K562 (cell line): ENCODE measurements around the gene PSMC4. TPM values are rescaled to one million over a fixed set of nuclear protein-coding genes. Genes with fewer than 3 reads are reported as not detected.

Experiments used
- C11orf30 ChIP-seq: fragments of 450-650 bp; IDR thresholded peaks from 2 replicates; pipeline ENCODE4 v1.6.1; 2016; ENCODE audit warnings: low read depth, mild to moderate bottlenecking
- CAMTA2 ChIP-seq: fragments of 250-450 bp; sonication (Bioruptor Pico); conservative IDR thresholded peaks from 2 replicates; pipeline ENCODE4 v1.5.1; 2022
- CBFA2T2 ChIP-seq: fragments of 450-650 bp; conservative IDR thresholded peaks from 2 replicates; pipeline ENCODE4 v1.6.1; 2017; ENCODE audit warnings: mild to moderate bottlenecking
- ETV5 ChIP-seq: sonication (generic); formaldehyde crosslinking; IDR thresholded peaks from 2 replicates; pipeline ENCODE4 v1.4.0; 2020; ENCODE audit warnings: low read depth, mild to moderate bottlenecking, missing genetic modification reagents
- FOXK2 ChIP-seq, 2 experiments: fragments of 450-650 bp; IDR thresholded peaks in 1 of 2; conservative IDR thresholded peaks in 1 of 2; 2 replicates each; pipeline ENCODE4 v1.6.1; 2016; ENCODE audit warnings: low read depth in 2 of 2, mild to moderate bottlenecking in 1 of 2
- HDAC1 ChIP-seq, 2 experiments: fragments of 450-650 bp; IDR thresholded peaks; 2 replicates each; pipeline ENCODE4 v1.6.1; 2016 to 2017; ENCODE audit warnings: inconsistent platforms in 1 of 2, mild to moderate bottlenecking in 1 of 2, moderate library complexity in 1 of 2
- HDAC3 ChIP-seq: fragments of 450-650 bp; IDR thresholded peaks from 2 replicates; pipeline ENCODE4 v1.6.1; 2018; ENCODE audit warnings: borderline replicate concordance, mild to moderate bottlenecking, moderate library complexity; ENCODE audit not compliant: partially characterized antibody
- MYC ChIP-seq, 2 experiments: fragments of 250-450 bp in 1 of 2; sonication (Bioruptor Pico) in 1 of 2; IDR thresholded peaks; 2 replicates each; pipeline versions ENCODE4 v1.5.1 to v1.6.1; 2012 to 2021; ENCODE audit warnings: low read depth in 2 of 2, borderline replicate concordance in 1 of 2, improper control_type of control experiment in 1 of 2, low read length in 1 of 2, mild to moderate bottlenecking in 1 of 2, moderate library complexity in 1 of 2
- NCOR1 ChIP-seq: fragments of 450-650 bp; IDR thresholded peaks from 2 replicates; pipeline ENCODE4 v1.6.1; 2016; ENCODE audit warnings: mild to moderate bottlenecking, moderate library complexity
- POLR2AphosphoS2 ChIP-seq: IDR thresholded peaks from 2 replicates; pipeline ENCODE4 v1.6.1; 2012; ENCODE audit warnings: low read length, improper control_type of control experiment
- RBBP5 ChIP-seq: fragments of 200-600 bp; sonication (generic); IDR thresholded peaks from 2 replicates; pipeline ENCODE4 v1.6.1; 2012; ENCODE audit warnings: borderline replicate concordance, mild to moderate bottlenecking, low read length, control low read depth, inconsistent platforms; ENCODE audit not compliant: insufficient read depth, poor library complexity, severe bottlenecking
- SMARCE1 ChIP-seq: fragments of 450-650 bp; IDR thresholded peaks from 2 replicates; pipeline ENCODE4 v1.7.1; 2016; ENCODE audit warnings: mild to moderate bottlenecking
- SOX6 ChIP-seq: fragments of 450-650 bp; IDR thresholded peaks from 2 replicates; pipeline ENCODE4 v1.6.1; 2014; ENCODE audit warnings: mild to moderate bottlenecking
- SPI1 ChIP-seq: IDR thresholded peaks from 2 replicates; pipeline ENCODE4 v1.6.1; 2011; ENCODE audit warnings: low read depth, low read length, control low read depth, borderline replicate concordance
- TAL1 ChIP-seq: fragments of 450-650 bp; IDR thresholded peaks from 2 replicates; pipeline ENCODE4 v1.6.1; 2016; ENCODE audit warnings: mild to moderate bottlenecking
- TCFL5 ChIP-seq: fragments of 250-450 bp; sonication (Bioruptor Pico); conservative IDR thresholded peaks from 2 replicates; pipeline ENCODE4 v1.6.1; 2021; ENCODE audit warnings: mild to moderate bottlenecking, moderate library complexity, matching md5 sums
- ZNF324 ChIP-seq: fragments of 250-450 bp; sonication (Bioruptor Pico); IDR thresholded peaks from 2 replicates; pipeline ENCODE4 v1.4.0; 2020; ENCODE audit warnings: mild to moderate bottlenecking
- ZNF584 ChIP-seq: fragments of 200-800 bp; sonication (Bioruptor generic); IDR thresholded peaks from 2 replicates; pipeline ENCODE4 v1.6.1; 2016; ENCODE audit warnings: low read depth, mild to moderate bottlenecking, missing genetic modification characterization, missing compliant biosample characterization
- polyA plus RNA-seq, 8 experiments: library from polyadenylated mRNA; depleted of rRNA in 4 of 8; stranded (reverse) in 5 of 8; unstranded in 3 of 8; fragments of >200 nt; fragmentation: Nextera tagmentation in 2 of 8; fragmentation: Illumina TruSeq in 1 of 8; extraction: Ambion mirVana in 2 of 8; extraction: Trizol in 1 of 8; gene quantifications; 2 replicates each; pipeline versions ENCODE4 v1.2.1 to v1.2.3, GENCODE V29; 2011 to 2014; ENCODE audit warnings: inconsistent platforms in 1 of 8, missing spikeins in 1 of 8
- total RNA-seq, 7 experiments: library from RNA; depleted of rRNA in 6 of 7; stranded (reverse); fragments of >200 nt in 6 of 7; fragmentation: Illumina TruSeq in 2 of 7; extraction: Trizol in 2 of 7; gene quantifications; 2 replicates each; pipeline versions ENCODE4 v1.2.1 to v1.2.3, GENCODE V29; 2011 to 2021; ENCODE audit warnings: low replicate concordance in 1 of 7
- TF ChIP-seq, protein P1 (sequence below): fragments of 250-450 bp; sonication (Bioruptor Pico); IDR thresholded peaks from 2 replicates; pipeline ENCODE4 v1.5.0; 2021; ENCODE audit warnings: mild to moderate bottlenecking, borderline replicate concordance
- TF ChIP-seq, protein P2 (sequence below), 2 experiments: fragments of 450-650 bp; IDR thresholded peaks; 2 replicates each; pipeline ENCODE4 v1.6.1; 2018; ENCODE audit warnings: mild to moderate bottlenecking in 2 of 2, low read depth in 1 of 2; ENCODE audit not compliant: partially characterized antibody in 2 of 2
- TF ChIP-seq, protein P3 (sequence below): fragments of 250-450 bp; sonication (Bioruptor Pico); IDR thresholded peaks from 2 replicates; pipeline ENCODE4 v1.4.0; 2020; ENCODE audit warnings: mild to moderate bottlenecking, moderate library complexity

Gene PSMC4
- total and polyA plus RNA-seq, 9 of the 15 experiments (the other 6 are each of a cell fraction or from before 2014, with no cell fraction given), result 45.9 to 475 (median 142) TPM

DNA sequence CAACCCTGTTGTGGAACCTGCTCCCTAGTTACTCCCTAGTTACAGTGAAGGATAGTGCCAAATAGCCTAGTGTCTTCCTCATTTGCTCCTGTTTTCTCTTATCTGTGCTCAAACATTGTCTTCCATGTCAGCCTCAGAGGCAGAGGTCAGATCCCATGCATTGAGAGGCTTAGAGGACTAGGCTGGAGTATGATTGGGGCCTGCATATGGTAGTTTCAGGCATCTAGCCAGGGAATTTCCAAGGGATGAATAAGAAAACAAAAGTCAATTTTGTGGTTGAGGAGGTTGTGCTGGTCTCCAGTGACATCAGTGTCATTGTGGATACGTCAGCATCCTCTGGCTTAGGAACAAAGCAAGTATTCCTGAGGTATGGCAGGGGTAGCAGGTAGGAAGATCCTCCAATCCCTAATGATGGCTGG lies 35.3 kb downstream of the PSMC4 start (continued):
- TF ChIP-seq RBBP5 (peak; percentile 58), SMARCE1 (peak; percentile 46; the same call in 1 of the 2 replicates), NCOR1 (peak; percentile 83), TAL1 (peak; percentile 87), SOX6 (peak; percentile 90), HDAC1 (IDR thresholded peaks at IDR 0.05) (peak in 1 of 2 experiments; percentile 64; a peak in 1 of 4 replicates), SPI1 (peak; percentile 88), C11orf30 (no peak), MYC (IDR thresholded peaks at IDR 0.05; ENCODE audit: low read depth, low read length) (no peak), MYC (CRISPR knock-in tag; IDR thresholded peaks at IDR 0.05; ENCODE audit: borderline replicate concordance, low read depth) (no peak), CAMTA2 (no peak), ETV5 (0 out of 2 replicates have a peak, but pooled peaks have one; percentile 49), ZNF584 (CRISPR knock-in tag) (0 out of 2 replicates have a peak, but pooled peaks have one; percentile 36), CBFA2T2 (peak; percentile 86), TCFL5 (CRISPR knock-in tag) (no peak), FOXK2 (conservative IDR thresholded peaks at IDR 0.05 in 1 of 2, IDR thresholded peaks at IDR 0.05 in 1 of 2; ENCODE audit: low read depth in 2 of 2) (peak in 1 of 2 experiments; percentile 52; a peak in 1 of 4 replicates), POLR2AphosphoS2 (no peak), ZNF324 (no peak), HDAC3 (no peak)
- TF ChIP-seq, protein P1, sequence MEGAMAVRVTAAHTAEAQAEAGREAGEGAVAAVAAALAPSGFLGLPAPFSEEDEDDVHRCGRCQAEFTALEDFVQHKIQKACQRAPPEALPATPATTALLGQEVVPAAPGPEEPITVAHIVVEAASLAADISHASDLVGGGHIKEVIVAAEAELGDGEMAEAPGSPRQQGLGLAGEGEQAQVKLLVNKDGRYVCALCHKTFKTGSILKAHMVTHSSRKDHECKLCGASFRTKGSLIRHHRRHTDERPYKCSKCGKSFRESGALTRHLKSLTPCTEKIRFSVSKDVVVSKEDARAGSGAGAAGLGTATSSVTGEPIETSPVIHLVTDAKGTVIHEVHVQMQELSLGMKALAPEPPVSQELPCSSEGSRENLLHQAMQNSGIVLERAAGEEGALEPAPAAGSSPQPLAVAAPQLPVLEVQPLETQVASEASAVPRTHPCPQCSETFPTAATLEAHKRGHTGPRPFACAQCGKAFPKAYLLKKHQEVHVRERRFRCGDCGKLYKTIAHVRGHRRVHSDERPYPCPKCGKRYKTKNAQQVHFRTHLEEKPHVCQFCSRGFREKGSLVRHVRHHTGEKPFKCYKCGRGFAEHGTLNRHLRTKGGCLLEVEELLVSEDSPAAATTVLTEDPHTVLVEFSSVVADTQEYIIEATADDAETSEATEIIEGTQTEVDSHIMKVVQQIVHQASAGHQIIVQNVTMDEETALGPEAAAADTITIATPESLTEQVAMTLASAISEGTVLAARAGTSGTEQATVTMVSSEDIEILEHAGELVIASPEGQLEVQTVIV, result no peak
- TF ChIP-seq, protein P2, sequence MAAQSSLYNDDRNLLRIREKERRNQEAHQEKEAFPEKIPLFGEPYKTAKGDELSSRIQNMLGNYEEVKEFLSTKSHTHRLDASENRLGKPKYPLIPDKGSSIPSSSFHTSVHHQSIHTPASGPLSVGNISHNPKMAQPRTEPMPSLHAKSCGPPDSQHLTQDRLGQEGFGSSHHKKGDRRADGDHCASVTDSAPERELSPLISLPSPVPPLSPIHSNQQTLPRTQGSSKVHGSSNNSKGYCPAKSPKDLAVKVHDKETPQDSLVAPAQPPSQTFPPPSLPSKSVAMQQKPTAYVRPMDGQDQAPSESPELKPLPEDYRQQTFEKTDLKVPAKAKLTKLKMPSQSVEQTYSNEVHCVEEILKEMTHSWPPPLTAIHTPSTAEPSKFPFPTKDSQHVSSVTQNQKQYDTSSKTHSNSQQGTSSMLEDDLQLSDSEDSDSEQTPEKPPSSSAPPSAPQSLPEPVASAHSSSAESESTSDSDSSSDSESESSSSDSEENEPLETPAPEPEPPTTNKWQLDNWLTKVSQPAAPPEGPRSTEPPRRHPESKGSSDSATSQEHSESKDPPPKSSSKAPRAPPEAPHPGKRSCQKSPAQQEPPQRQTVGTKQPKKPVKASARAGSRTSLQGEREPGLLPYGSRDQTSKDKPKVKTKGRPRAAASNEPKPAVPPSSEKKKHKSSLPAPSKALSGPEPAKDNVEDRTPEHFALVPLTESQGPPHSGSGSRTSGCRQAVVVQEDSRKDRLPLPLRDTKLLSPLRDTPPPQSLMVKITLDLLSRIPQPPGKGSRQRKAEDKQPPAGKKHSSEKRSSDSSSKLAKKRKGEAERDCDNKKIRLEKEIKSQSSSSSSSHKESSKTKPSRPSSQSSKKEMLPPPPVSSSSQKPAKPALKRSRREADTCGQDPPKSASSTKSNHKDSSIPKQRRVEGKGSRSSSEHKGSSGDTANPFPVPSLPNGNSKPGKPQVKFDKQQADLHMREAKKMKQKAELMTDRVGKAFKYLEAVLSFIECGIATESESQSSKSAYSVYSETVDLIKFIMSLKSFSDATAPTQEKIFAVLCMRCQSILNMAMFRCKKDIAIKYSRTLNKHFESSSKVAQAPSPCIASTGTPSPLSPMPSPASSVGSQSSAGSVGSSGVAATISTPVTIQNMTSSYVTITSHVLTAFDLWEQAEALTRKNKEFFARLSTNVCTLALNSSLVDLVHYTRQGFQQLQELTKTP (IDR thresholded peaks at IDR 0.05; ENCODE audit: low read depth in 1 of 2, partially characterized antibody in 2 of 2), result no peak
- TF ChIP-seq, protein P3, sequence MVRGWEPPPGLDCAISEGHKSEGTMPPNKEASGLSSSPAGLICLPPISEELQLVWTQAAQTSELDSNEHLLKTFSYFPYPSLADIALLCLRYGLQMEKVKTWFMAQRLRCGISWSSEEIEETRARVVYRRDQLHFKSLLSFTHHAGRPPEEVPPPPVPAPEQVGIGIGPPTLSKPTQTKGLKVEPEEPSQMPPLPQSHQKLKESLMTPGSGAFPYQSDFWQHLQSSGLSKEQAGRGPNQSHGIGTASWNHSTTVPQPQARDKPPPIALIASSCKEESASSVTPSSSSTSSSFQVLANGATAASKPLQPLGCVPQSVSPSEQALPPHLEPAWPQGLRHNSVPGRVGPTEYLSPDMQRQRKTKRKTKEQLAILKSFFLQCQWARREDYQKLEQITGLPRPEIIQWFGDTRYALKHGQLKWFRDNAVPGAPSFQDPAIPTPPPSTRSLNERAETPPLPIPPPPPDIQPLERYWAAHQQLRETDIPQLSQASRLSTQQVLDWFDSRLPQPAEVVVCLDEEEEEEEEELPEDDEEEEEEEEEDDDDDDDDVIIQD (CRISPR knock-in tag), result no peak
